Naive thymus-derived CD4-positive, alpha-beta T cell (primary cell): Measurements from ENCODE around the gene ONECUT2. TPM values are rescaled to one million over a fixed set of nuclear protein-coding genes. Genes with fewer than 3 reads are reported as not detected.
"Not testable (repeated sequence)": the region's sequence is repeated elsewhere in the genome, so short reads cannot be mapped to it uniquely, and the experiment has no call there.

Experiments used
- ATAC-seq: fragments of 150-1000 bp; cut with Tn5 transposase; 2 replicates; pipeline ENCODE4 v1.10.0; 2021; ENCODE audit warnings: mild to moderate bottlenecking, moderate library complexity
- CTCF ChIA-PET: fragments of 350-600 bp; sonication (Branson Sonifier 250); formaldehyde crosslinking; loops from one replicate; lab custom pipeline; 2021; ENCODE audit warnings: antibody characterized with exemption; lab: Charles Lee
- POLR2A ChIA-PET: fragments of 350-600 bp; sonication (Branson Sonifier 250); formaldehyde crosslinking; loops from one replicate; lab custom pipeline; 2021; ENCODE audit warnings: antibody characterized with exemption, inconsistent platforms; lab: Charles Lee
- DNase-seq, 9 donors: peaks; one replicate each; pipeline versions ENCODE4 v3.0.0 to v3.0.0-alpha.2; 2020 to 2022; ENCODE audit warnings: mixed read lengths in 1 of 9
- H3K27ac ChIP-seq: one replicate; pipeline ENCODE4 v1.7.0; 2013; ENCODE audit warnings: mild to moderate bottlenecking, low read depth, low read length, moderate library complexity
- H3K27me3 ChIP-seq, 2 donors: one replicate each; pipeline ENCODE4 v1.7.0; 2013; ENCODE audit warnings: low read length in 2 of 2, mild to moderate bottlenecking in 2 of 2, moderate library complexity in 2 of 2; ENCODE audit not compliant: control insufficient read depth in 2 of 2, insufficient read depth in 2 of 2
- H3K36me3 ChIP-seq, 3 experiments: 1 replicate in 2 of 3; 2 replicates in 1 of 3; pipeline ENCODE4 v1.7.0; 2013; ENCODE audit warnings: low read length in 3 of 3, mild to moderate bottlenecking in 3 of 3, moderate library complexity in 1 of 3; ENCODE audit not compliant: insufficient read depth in 3 of 3, control insufficient read depth in 2 of 3
- H3K4me1 ChIP-seq, 2 donors: one replicate each; pipeline ENCODE4 v1.7.0; 2013; ENCODE audit warnings: low read length in 2 of 2, mild to moderate bottlenecking in 2 of 2, moderate library complexity in 1 of 2; ENCODE audit not compliant: control insufficient read depth in 2 of 2, insufficient read depth in 2 of 2
- H3K4me3 ChIP-seq: 2 replicates; pipeline ENCODE4 v1.7.0; 2013; ENCODE audit warnings: mild to moderate bottlenecking, low read length
- H3K9me3 ChIP-seq, 3 experiments: 1 replicate in 2 of 3; 2 replicates in 1 of 3; pipeline ENCODE4 v1.7.0; 2013; ENCODE audit warnings: low read length in 3 of 3; ENCODE audit not compliant: control insufficient read depth in 2 of 3
- H3K27ac Mint-ChIP-seq, 9 donors: one replicate each; pipeline ENCODE4 v1.8.0; 2020 to 2022; ENCODE audit warnings: mixed read lengths in 9 of 9, mild to moderate bottlenecking in 8 of 9, moderate library complexity in 5 of 9, inconsistent platforms in 2 of 9
- H3K27me3 Mint-ChIP-seq, 5 donors: one replicate each; pipeline ENCODE4 v1.8.0; 2021 to 2022; ENCODE audit warnings: mixed read lengths in 5 of 5, mild to moderate bottlenecking in 1 of 5
- H3K36me3 Mint-ChIP-seq, 5 donors: one replicate each; pipeline ENCODE4 v1.8.0; 2020 to 2022; ENCODE audit warnings: mixed read lengths in 5 of 5, mild to moderate bottlenecking in 3 of 5, inconsistent platforms in 1 of 5
- H3K4me1 Mint-ChIP-seq, 7 donors: one replicate each; pipeline ENCODE4 v1.8.0; 2020 to 2022; ENCODE audit warnings: mixed read lengths in 7 of 7, mild to moderate bottlenecking in 3 of 7, inconsistent platforms in 1 of 7
- H3K4me3 Mint-ChIP-seq, 10 donors: one replicate each; pipeline ENCODE4 v1.8.0; 2020 to 2022; ENCODE audit warnings: mild to moderate bottlenecking in 10 of 10, mixed read lengths in 10 of 10, moderate library complexity in 6 of 10, inconsistent platforms in 2 of 10
- H3K9me3 Mint-ChIP-seq, 11 donors: one replicate each; pipeline ENCODE4 v1.8.0; 2020 to 2022; ENCODE audit warnings: mixed read lengths in 11 of 11, mild to moderate bottlenecking in 4 of 11, inconsistent platforms in 1 of 11, moderate library complexity in 1 of 11
- intact Hi-C, 2 donors: fragments of 100-400 bp; cut with micrococcal nuclease; formaldehyde crosslinking; loops; one replicate each; pipeline ENCODE4 v1.15.1; 2023
- polyA plus RNA-seq, 2 donors: library from polyadenylated mRNA; unstranded; fragments of 300-500 nt; fragmentation: Illumina TruSeq; gene quantifications; one replicate each; pipeline ENCODE4 v1.2.3, GENCODE V29; 2021
- total RNA-seq, 6 experiments: library from RNA in 5 of 6; stranded (reverse) in 5 of 6; gene quantifications; 1 replicate in 5 of 6; 2 replicates in 1 of 6; pipeline ENCODE4 v1.2.3 and lab custom pipeline; 2021 to 2026

Gene ONECUT2
- total RNA-seq (not detected), polyA plus RNA-seq (not detected), total RNA-seq (lab: John Stamatoyannopoulos, UW) (not detected)

- ATAC-seq: peak; percentile 87
- Histone ChIP-seq H3K4me1 (peaks cover 1 to 12% of the 10 kb centered on the region in 2 donors), H3K9me3 (peaks cover 0 to 13% (median 0%) of the 10 kb centered on the region in 3 experiments), H3K4me3 (peak within 1 kb of the TSS; percentile 27), H3K27ac (no peak within 1 kb of the TSS), H3K36me3 (no peaks in the 10 kb centered on the region), H3K27me3 (peaks cover 8 to 44% of the 10 kb centered on the region in 2 donors)
- Mint-ChIP-seq H3K27ac (peak within 1 kb of the TSS in 4 of 9 donors; percentile 8 to 77 (median 46)), H3K27me3 (peaks cover 78 to 90% (median 84%) of the 10 kb centered on the region in 5 donors), H3K36me3 (peaks cover 0 to 5% (median 3%) of the 10 kb centered on the region in 5 donors), H3K4me3 (peak within 1 kb of the TSS; percentile 68 to 84 (median 76)), H3K4me1 (peaks cover 20 to 64% (median 42%) of the 10 kb centered on the region in 7 donors), H3K9me3 (peaks cover 0 to 44% (median 13%) of the 10 kb centered on the region in 11 donors)
- POLR2A ChIA-PET: no interaction called here
- CTCF ChIA-PET: no interaction called here
- intact Hi-C loops: loop anchor here in 1 of 2 donors (5.0 to 10.0 kb wide), 3 partner anchors 83 to 1837 kb away; partner anchors contain the start of genes ATP8B1, RAX and ST8SIA3
- DNase-seq: peak in 8 of 9 donors; percentile 23 to 47 (median 40)
Observed at GRCh38 chr18:57434536-57435494, at the start of gene ONECUT2. TSS of gene ONECUT2 (plus strand) at chr18:57435374. CDS start at chr18:57435717, 343 bp downstream.

GRCh38 chr18:57389271-57389670, 45.9 kb upstream of the ONECUT2 start:
- Histone ChIP-seq H3K36me3 (no peaks in the 10 kb centered on the region), H3K27me3 (no peaks in the 10 kb centered on the region), H3K4me3 (no peak overlapping the region), H3K4me1 (no peaks in the 10 kb centered on the region), H3K27ac (no peak overlapping the region), H3K9me3 (no peaks in the 10 kb centered on the region)
- H3K36me3 Mint-ChIP-seq: no peaks in the 10 kb centered on the region
- peaks cover 0 to 57% (median 37%) of the 10 kb centered on the region in 5 donors for H3K27me3 Mint-ChIP-seq
- no peaks in the 10 kb centered on the region for H3K4me1 Mint-ChIP-seq
- H3K4me3 Mint-ChIP-seq: no peak overlapping the region
- ChIA-PET POLR2A (no interaction called here), CTCF (no interaction called here)
- H3K9me3 Mint-ChIP-seq: peaks cover 0 to 18% (median 4%) of the 10 kb centered on the region in 11 donors
- intact Hi-C loops: no loop called here
- no peak overlapping the region for H3K27ac Mint-ChIP-seq
- DNase-seq (no peak), ATAC-seq (no peak)

- no peak for DNase-seq
Observed at GRCh38 chr18:57390044-57390443, 45.1 kb upstream of the ONECUT2 start.

GRCh38 chr18:57394749-57395148, 40.4 kb upstream of the ONECUT2 start:
- H3K4me3 ChIP-seq, POLR2A ChIA-PET, H3K36me3 Mint-ChIP-seq, intact Hi-C loops, H3K9me3 ChIP-seq, H3K36me3 ChIP-seq, H3K4me1 ChIP-seq, H3K4me3 Mint-ChIP-seq, H3K27ac Mint-ChIP-seq, H3K27me3 ChIP-seq, ATAC-seq, H3K4me1 Mint-ChIP-seq, H3K27ac ChIP-seq, DNase-seq, CTCF ChIA-PET: not testable (repeated sequence)
- peaks cover 0 to 49% (median 17%) of the 10 kb centered on the region in 5 donors for H3K27me3 Mint-ChIP-seq
- peaks cover 4 to 40% (median 10%) of the 10 kb centered on the region in 11 donors for H3K9me3 Mint-ChIP-seq

More at GRCh38 chr18:57390044-57390443, 45.1 kb upstream of the ONECUT2 start:
- Histone ChIP-seq H3K4me3 (no peak overlapping the region), H3K9me3 (no peaks in the 10 kb centered on the region), H3K36me3 (no peaks in the 10 kb centered on the region), H3K4me1 (no peaks in the 10 kb centered on the region), H3K27ac (no peak overlapping the region), H3K27me3 (no peaks in the 10 kb centered on the region)
- POLR2A ChIA-PET: interaction anchor here (0.6 kb wide), 1 partner anchor 1797 kb away, joined by 4 read pairs; no protein-coding TSS in a partner anchor
- intact Hi-C loops: no loop called here
- H3K4me1 Mint-ChIP-seq: no peaks in the 10 kb centered on the region
- no peak for ATAC-seq
- H3K27me3 Mint-ChIP-seq: peaks cover 0 to 57% (median 36%) of the 10 kb centered on the region in 5 donors
- CTCF ChIA-PET: no interaction called here
- H3K9me3 Mint-ChIP-seq: peaks cover 0 to 24% (median 6%) of the 10 kb centered on the region in 11 donors
- no peaks in the 10 kb centered on the region for H3K36me3 Mint-ChIP-seq
- H3K4me3 Mint-ChIP-seq: no peak overlapping the region
- H3K27ac Mint-ChIP-seq: no peak overlapping the region

- H3K4me3 Mint-ChIP-seq, intact Hi-C loops, H3K36me3 Mint-ChIP-seq, H3K4me1 ChIP-seq, H3K9me3 ChIP-seq, H3K27ac ChIP-seq, DNase-seq, H3K27me3 ChIP-seq, H3K4me1 Mint-ChIP-seq, H3K27ac Mint-ChIP-seq, H3K4me3 ChIP-seq, ATAC-seq, H3K36me3 ChIP-seq, POLR2A ChIA-PET, CTCF ChIA-PET: not testable (repeated sequence)
- Mint-ChIP-seq H3K27me3 (peaks cover 0 to 41% (median 12%) of the 10 kb centered on the region in 5 donors), H3K9me3 (peaks cover 4 to 32% (median 10%) of the 10 kb centered on the region in 11 donors)
Observed at GRCh38 chr18:57396831-57397230, 38.3 kb upstream of the ONECUT2 start.

- Histone ChIP-seq H3K27ac (no peak overlapping the region), H3K36me3 (no peaks in the 10 kb centered on the region), H3K4me1 (no peaks in the 10 kb centered on the region), H3K9me3 (no peaks in the 10 kb centered on the region), H3K4me3 (no peak overlapping the region), H3K27me3 (no peaks in the 10 kb centered on the region)
- Mint-ChIP-seq H3K4me1 (no peaks in the 10 kb centered on the region), H3K27me3 (peaks cover 0 to 42% (median 18%) of the 10 kb centered on the region in 5 donors), H3K9me3 (peaks cover 4 to 26% (median 10%) of the 10 kb centered on the region in 11 donors), H3K36me3 (no peaks in the 10 kb centered on the region), H3K4me3 (no peak overlapping the region), H3K27ac (no peak overlapping the region)
- intact Hi-C loops: no loop called here
- ChIA-PET POLR2A (no interaction called here), CTCF (no interaction called here)
- ATAC-seq (no peak), DNase-seq (no peak)
Observed at GRCh38 chr18:57397440-57398132, 37.6 kb upstream of the ONECUT2 start.
